Endothelial cell of umbilical vein (primary cell): ENCODE measurements around the gene TESK2.

Experiments used
- CTCF ChIP-seq, 2 donors: IDR thresholded peaks; 1 replicate in 1 of 2; 2 replicates in 1 of 2; pipeline ENCODE4 v1.5.1; 2011; ENCODE audit warnings: low read length in 2 of 2, mild to moderate bottlenecking in 2 of 2, moderate library complexity in 2 of 2, control low read depth in 1 of 2, inconsistent platforms in 1 of 2, low read depth in 1 of 2; ENCODE audit not compliant: insufficient read depth in 1 of 2; ENCODE audit errors: extremely low read depth in 1 of 2
- EZH2 ChIP-seq: IDR thresholded peaks from 2 replicates; pipeline ENCODE4 v1.6.1; 2012; ENCODE audit warnings: borderline replicate concordance, low read depth, mild to moderate bottlenecking, moderate library complexity, low read length, inconsistent platforms; ENCODE audit not compliant: severe bottlenecking
- GATA2 ChIP-seq: IDR thresholded peaks from 2 replicates; pipeline ENCODE4 v1.7.0; 2011; ENCODE audit warnings: low read depth, mild to moderate bottlenecking, moderate library complexity, mixed read lengths, low read length; ENCODE audit not compliant: insufficient read length, insufficient read depth
- MAX ChIP-seq: IDR thresholded peaks from 2 replicates; pipeline ENCODE4 v1.6.1; 2011; ENCODE audit not compliant: insufficient read depth, insufficient read length
- POLR2A ChIP-seq: IDR thresholded peaks from 2 replicates; pipeline ENCODE4 v1.6.1; 2012; ENCODE audit warnings: low read depth, mild to moderate bottlenecking, control low read depth, low read length
- POLR2AphosphoS5 ChIP-seq: IDR thresholded peaks from 2 replicates; pipeline ENCODE4 v1.6.1; 2012; ENCODE audit warnings: low read depth, mild to moderate bottlenecking, control low read depth, low read length, moderate library complexity; ENCODE audit not compliant: insufficient read depth

GRCh38 chr1:45304311-45305081 is 186.5 kb downstream of the TESK2 start:
- no peak for TF ChIP-seq CTCF (IDR thresholded peaks at IDR 0.05; ENCODE audit: extremely low read depth in 1 of 2, insufficient read depth in 1 of 2, low read depth in 1 of 2, low read length in 2 of 2)
- no peak for TF ChIP-seq POLR2A
- TF ChIP-seq POLR2AphosphoS5 = no peak
- TF ChIP-seq MAX = no peak
- TF ChIP-seq GATA2 = no peak
- TF ChIP-seq EZH2 = no peak
